DOHH2 (cell line): ENCODE data around the gene DRG2.

Source experiments
- CTCF ChIP-seq: fragments of 200-600 bp; sonication (generic); IDR thresholded peaks from one replicate; pipeline ENCODE4 v1.5.1; 2014; ENCODE audit warnings: antibody characterized with exemption, mild to moderate bottlenecking, low read depth, low read length; ENCODE audit not compliant: poor library complexity, severe bottlenecking
- EZH2phosphoT487 ChIP-seq: fragments of 200-600 bp; sonication (generic); IDR thresholded peaks from 2 replicates; pipeline ENCODE4 v1.6.1; 2017; ENCODE audit warnings: borderline replicate concordance, mild to moderate bottlenecking, antibody characterized with exemption, low read length, moderate library complexity, mixed read lengths

GRCh38 chr17:18117533-18117932 lies 29.8 kb downstream of the DRG2 start:
- no peak for TF ChIP-seq CTCF
- TF ChIP-seq EZH2phosphoT487 = no peak
